Aorta (tissue), 5 donors: Measurements from ENCODE around the gene APOL5. TPM values are rescaled to one million over a fixed set of nuclear protein-coding genes. Genes with fewer than 3 reads are reported as not detected.
A peak's percentile ranks its signal among the peaks of the same experiment; 100 is the strongest.
"Not testable (repeated sequence)": the region's sequence is repeated elsewhere in the genome, so short reads cannot be mapped to it uniquely, and the experiment has no call there.

Source experiments
- ATAC-seq: fragments of 200-7000 bp; cut with Tn5 transposase; one replicate; pipeline ENCODE4 v1.9.1; 2022; ENCODE audit warnings: moderate library complexity; ENCODE audit not compliant: low FRiP score
- DNase-seq, 2 donors: peaks; one replicate each; pipeline ENCODE4 v3.0.0-alpha.2; 2020
- H3K27ac ChIP-seq, 2 donors: one replicate each; pipeline ENCODE4 v1.5.1; 2013; ENCODE audit warnings: low read length in 2 of 2, mild to moderate bottlenecking in 2 of 2, moderate library complexity in 2 of 2, control low read depth in 1 of 2, inconsistent platforms in 1 of 2, low read depth in 1 of 2
- H3K27me3 ChIP-seq, 2 donors: one replicate each; pipeline ENCODE4 v1.6.1; 2013; ENCODE audit warnings: control low read depth in 1 of 2, low read length in 1 of 2, mild to moderate bottlenecking in 1 of 2, moderate library complexity in 1 of 2; ENCODE audit not compliant: insufficient read depth in 2 of 2, control insufficient read depth in 1 of 2
- H3K36me3 ChIP-seq, 2 donors: one replicate each; pipeline ENCODE4 v1.6.1; 2013; ENCODE audit warnings: control low read depth in 1 of 2, low read length in 1 of 2, mild to moderate bottlenecking in 1 of 2; ENCODE audit not compliant: insufficient read depth in 2 of 2, control insufficient read depth in 1 of 2
- H3K4me1 ChIP-seq, 2 donors: one replicate each; pipeline ENCODE4 v1.6.1; 2013; ENCODE audit warnings: low read length in 2 of 2, control low read depth in 1 of 2, mild to moderate bottlenecking in 1 of 2, moderate library complexity in 1 of 2; ENCODE audit not compliant: insufficient read depth in 2 of 2, control insufficient read depth in 1 of 2
- H3K4me3 ChIP-seq, 2 donors: one replicate each; pipeline ENCODE4 v1.5.1; 2013; ENCODE audit warnings: low read length in 2 of 2, control low read depth in 1 of 2, mild to moderate bottlenecking in 1 of 2
- H3K9me3 ChIP-seq: one replicate; pipeline ENCODE4 v1.6.1; 2013; ENCODE audit warnings: mild to moderate bottlenecking, low read length; ENCODE audit not compliant: control insufficient read depth
- WGBS, 2 donors: extraction: QIAGEN DNeasy Blood & Tissue Kit; methylation state at CpG; one replicate each; pipeline ENCODE4 v1.1.7; 2013; 5-methylcytosine and 5-hydroxymethylcytosine counted together
- intact Hi-C, 2 donors: fragments of 100-400 bp; cut with DNase I; formaldehyde crosslinking; loops; one replicate each; pipeline versions ENCODE4 v1.14.2 to v1.15.0; 2022
- long read RNA-seq, 2 donors: library from polyadenylated mRNA; unstranded; transcript quantifications; one replicate each; pipeline ENCODE4 v2.0.0, GENCODE V29; 2020 to 2021
- polyA plus RNA-seq, 2 donors: library from polyadenylated mRNA; stranded (reverse); fragments of 200-250 nt; gene quantifications; one replicate each; pipeline ENCODE4 v1.2.3, GENCODE V29; 2013
- total RNA-seq, 2 donors: library from RNA; stranded (reverse); fragmentation: NEBNext Ultra II Directional; extraction: Animal tissue kit (Norgen Biotek cat#: 25700); gene quantifications; one replicate each; pipeline ENCODE4 v1.2.1, GENCODE V29; 2021
- donor health status: healthy with polysubstance abuse.
- donor health status: Bipolar disorder and iron deficiency.
- donor health status: DM: no; HTN: no; CAD: no.
- donor health status: DM: no; HTN: no; CAD: no.
- donor health status: DM: yes; HTN: yes; CAD: no.

The APOL5 gene
- total RNA-seq (not detected), polyA plus RNA-seq (not detected)
- long read RNA-seq, donor 1, partial matches to known transcripts, result 0 of 2 reads
- long read RNA-seq, donor 1, other reads (novel, unspliced or antisense), result 2 of 2 reads
- long read RNA-seq, donor 2, result 0 reads

- Histone ChIP-seq H3K36me3 (no peaks in the 10 kb centered on the region), H3K4me3 (no peak within 1 kb of the TSS), H3K27ac (no peak within 1 kb of the TSS), H3K9me3 (no peaks in the 10 kb centered on the region), H3K4me1 (no peaks in the 10 kb centered on the region), H3K27me3 (no peaks in the 10 kb centered on the region)
- intact Hi-C loops, result no loop called here
- ATAC-seq, result no peak
- 76% methylated on average over 3 of the region's 3 CpGs for WGBS, 2 donors
- no peak for DNase-seq
Measured at GRCh38 chr22:35717572-35717971, at the start of gene APOL5. Gene APOL5, plus strand, starts transcription at chr22:35717872. Its CDS starts 0 bp downstream, at chr22:35717872.

- no peaks in the 10 kb centered on the region for H3K9me3 ChIP-seq
- no peak for DNase-seq
- no peaks in the 10 kb centered on the region for H3K27me3 ChIP-seq
- H3K27ac ChIP-seq, result no peak overlapping the region
- no peak overlapping the region for H3K4me3 ChIP-seq
- no peak for ATAC-seq
- no peaks in the 10 kb centered on the region for H3K36me3 ChIP-seq
- H3K4me1 ChIP-seq, result no peaks in the 10 kb centered on the region
- intact Hi-C loops, result no loop called here
Measured at GRCh38 chr22:35674335-35674734, 43.3 kb upstream of the APOL5 start.

- ATAC-seq, H3K36me3 ChIP-seq, H3K27ac ChIP-seq, intact Hi-C loops, DNase-seq, H3K27me3 ChIP-seq, H3K4me1 ChIP-seq, H3K4me3 ChIP-seq, H3K9me3 ChIP-seq: not testable (repeated sequence)
- WGBS, 2 donors, result 48 to 93% methylated on average over 1 of the region's 1 CpG
Measured at GRCh38 chr22:35676065-35676464, 41.6 kb upstream of the APOL5 start.

- ATAC-seq, result no peak
- Histone ChIP-seq H3K9me3 (no peaks in the 10 kb centered on the region), H3K36me3 (no peaks in the 10 kb centered on the region), H3K27me3 (no peaks in the 10 kb centered on the region), H3K27ac (no peak overlapping the region), H3K4me1 (no peaks in the 10 kb centered on the region), H3K4me3 (no peak overlapping the region)
- WGBS, 2 donors, result 59 to 69% methylated on average over 7 of the region's 7 CpGs
- intact Hi-C loops, result no loop called here
- no peak for DNase-seq
Measured at GRCh38 chr22:35677460-35678187, 40.0 kb upstream of the APOL5 start.

GRCh38 chr22:35678836-35679235 is 38.8 kb upstream of the APOL5 start:
- Histone ChIP-seq H3K9me3 (no peaks in the 10 kb centered on the region), H3K4me3 (no peak overlapping the region), H3K36me3 (no peaks in the 10 kb centered on the region), H3K27ac (no peak overlapping the region), H3K27me3 (no peaks in the 10 kb centered on the region), H3K4me1 (no peaks in the 10 kb centered on the region)
- WGBS, 2 donors, result 87 to 94% methylated on average over 2 of the region's 2 CpGs
- no peak for ATAC-seq
- DNase-seq, result no peak
- intact Hi-C loops, result no loop called here

GRCh38 chr22:35679492-35679891 is 38.2 kb upstream of the APOL5 start:
- H3K27me3 ChIP-seq, H3K4me3 ChIP-seq, intact Hi-C loops, H3K36me3 ChIP-seq, H3K9me3 ChIP-seq, DNase-seq, ATAC-seq, H3K27ac ChIP-seq, H3K4me1 ChIP-seq: not testable (repeated sequence)
- 68 to 75% methylated on average over 4 of the region's 4 CpGs for WGBS, 2 donors

GRCh38 chr22:35681454-35682052 is 36.1 kb upstream of the APOL5 start:
- H3K4me1 ChIP-seq, result no peaks in the 10 kb centered on the region
- H3K36me3 ChIP-seq, result no peaks in the 10 kb centered on the region
- ATAC-seq, result no peak
- WGBS, 2 donors, result 78 to 79% methylated on average over 4 of the region's 4 CpGs
- no peak overlapping the region for H3K4me3 ChIP-seq
- intact Hi-C loops, result no loop called here
- no peaks in the 10 kb centered on the region for H3K27me3 ChIP-seq
- no peaks in the 10 kb centered on the region for H3K9me3 ChIP-seq
- DNase-seq, result no peak
- no peak overlapping the region for H3K27ac ChIP-seq

- H3K9me3 ChIP-seq, result peaks cover 1% of the 10 kb centered on the region
- H3K36me3 ChIP-seq, result no peaks in the 10 kb centered on the region
- H3K27ac ChIP-seq, result no peak overlapping the region
- intact Hi-C loops, result no loop called here
- no peak overlapping the region for H3K4me3 ChIP-seq
- no peaks in the 10 kb centered on the region for H3K27me3 ChIP-seq
- DNase-seq, result no peak
- whole genome bisulfite sequencing, 2 donors, result 82 to 84% methylated on average over 1 of the region's 1 CpG
- H3K4me1 ChIP-seq, result no peaks in the 10 kb centered on the region
- ATAC-seq, result no peak
Measured at GRCh38 chr22:35683560-35683959, 34.1 kb upstream of the APOL5 start.

GRCh38 chr22:35684270-35684700 is 33.4 kb upstream of the APOL5 start:
- peaks cover 1% of the 10 kb centered on the region for H3K9me3 ChIP-seq
- H3K36me3 ChIP-seq, result no peaks in the 10 kb centered on the region
- H3K27ac ChIP-seq, result no peak overlapping the region
- intact Hi-C loops, result no loop called here
- WGBS, 2 donors, result 12 to 16% methylated on average over 3 of the region's 3 CpGs
- ATAC-seq (peak; percentile 56), DNase-seq (no peak)
- H3K27me3 ChIP-seq, result no peaks in the 10 kb centered on the region
- no peaks in the 10 kb centered on the region for H3K4me1 ChIP-seq
- H3K4me3 ChIP-seq, result no peak overlapping the region
